Esophagus squamous epithelium (tissue), 5 donors: ENCODE results near the gene SLC15A4. TPM values are rescaled to one million over a fixed set of nuclear protein-coding genes. Genes with fewer than 3 reads are reported as not detected.

Experiments
- DNase-seq: peaks from one replicate; lab custom pipeline; 2025; lab: John Stamatoyannopoulos, UW
- H3K27ac ChIP-seq, 4 donors: fragments of 200-600 bp; sonication (generic); one replicate each; pipeline ENCODE4 v1.5.1; 2016 to 2019; ENCODE audit warnings: mild to moderate bottlenecking in 1 of 4
- H3K27me3 ChIP-seq, 4 donors: fragments of 200-600 bp; sonication (generic); 1 replicate in 3 of 4; 2 replicates in 1 of 4; pipeline versions ENCODE4 v1.5.1 to v1.6.0; 2017 to 2021; ENCODE audit warnings: antibody characterized with exemption in 1 of 4
- H3K36me3 ChIP-seq, 3 donors: fragments of 200-600 bp; sonication (generic); one replicate each; pipeline ENCODE4 v1.5.1; 2016 to 2019
- H3K4me1 ChIP-seq, 3 donors: fragments of 200-600 bp; sonication (generic); one replicate each; pipeline ENCODE4 v1.5.1; 2017 to 2019
- H3K4me3 ChIP-seq, 4 donors: fragments of 200-600 bp; sonication (generic); 1 replicate in 3 of 4; 2 replicates in 1 of 4; pipeline ENCODE4 v1.5.1; 2016 to 2019; ENCODE audit warnings: mild to moderate bottlenecking in 2 of 4, moderate library complexity in 1 of 4
- H3K9me3 ChIP-seq, 3 donors: fragments of 200-600 bp; sonication (generic); one replicate each; pipeline ENCODE4 v1.5.1; 2016 to 2019
- CTCF ChIP-seq, 6 experiments: fragments of 450-650 bp in 4 of 6; fragments of 200-600 bp in 2 of 6; sonication (generic) in 2 of 6; IDR thresholded peaks; one replicate each; pipeline ENCODE4 v1.5.1; 2016 to 2019; ENCODE audit warnings: antibody characterized with exemption in 6 of 6, mild to moderate bottlenecking in 4 of 6, moderate library complexity in 4 of 6
- POLR2A ChIP-seq, 4 donors: fragments of 450-650 bp; IDR thresholded peaks; one replicate each; pipeline ENCODE4 v1.6.1; 2017; ENCODE audit warnings: antibody characterized with exemption in 4 of 4, mild to moderate bottlenecking in 4 of 4, moderate library complexity in 3 of 4
- WGBS, 2 donors: methylation state at CpG; one replicate each; pipeline ENCODE4 v1.1.5; 2018; 5-methylcytosine and 5-hydroxymethylcytosine counted together
- intact Hi-C: fragments of 100-400 bp; cut with DNase I; formaldehyde crosslinking; loops from one replicate; pipeline ENCODE4 v1.15.0; 2022
- total RNA-seq, 4 donors: library from RNA; depleted of rRNA; stranded (reverse); fragments of >200 nt; gene quantifications; one replicate each; pipeline ENCODE4 v1.1.0, GENCODE V29; 2016
- donor health status: DM: yes; HTN: yes; CAD: no.

The SLC15A4 gene
- total RNA-seq, 4 donors from 2014 or later, result 13.5 to 38.1 (median 26.8) TPM

GRCh38 chr12:128745772-128746689 is 77.7 kb downstream of the SLC15A4 start:
- H3K4me3 ChIP-seq, result no peak overlapping the region
- no peak for DNase-seq
- H3K27ac ChIP-seq, result no peak overlapping the region
- no peaks in the 10 kb centered on the region for H3K9me3 ChIP-seq
- no peaks in the 10 kb centered on the region for H3K36me3 ChIP-seq
- intact Hi-C loops, result no loop called here
- no peaks in the 10 kb centered on the region for H3K27me3 ChIP-seq
- TF ChIP-seq CTCF (IDR thresholded peaks at IDR 0.05) (no peak), POLR2A (IDR thresholded peaks at IDR 0.05) (no peak)
- 43 to 49% methylated on average over 11 of the region's 11 CpGs for WGBS, 2 donors
- no peaks in the 10 kb centered on the region for H3K4me1 ChIP-seq

- Histone ChIP-seq H3K4me1 (no peaks in the 10 kb centered on the region), H3K36me3 (no peaks in the 10 kb centered on the region), H3K27me3 (no peaks in the 10 kb centered on the region), H3K9me3 (peaks cover 0 to 3% (median 0%) of the 10 kb centered on the region in 3 donors), H3K4me3 (no peak overlapping the region), H3K27ac (peak overlapping the region in 1 of 4 donors; percentile 25)
- TF ChIP-seq POLR2A (IDR thresholded peaks at IDR 0.05) (no peak), CTCF (IDR thresholded peaks at IDR 0.05) (no peak)
- no peak for DNase-seq
- WGBS, 2 donors, result 56 to 70% methylated on average over 6 to 7 of the region's 7 CpGs
- intact Hi-C loops, result no loop called here
These were observed 79.8 kb downstream of the SLC15A4 start for GRCh38 chr12:128743916-128744315.

Other genes starting within 250 kb of the SLC15A4 start
- gene GLT1D1, start 29.5 kb upstream of the SLC15A4 start, total RNA-seq, result under 1 TPM in 3 of 4 donors, not detected in 1; 0.19 to 0.75 (median 0.62) TPM